ENCODE measurements around the gene SYNE3.

The SYNE3 gene

GRCh38 chr14:95531473-95531872, 15.0 kb upstream of the SYNE3 start:
- H3K4me3 ChIP-seq (replicated peaks; ENCODE audit: low read depth, low read length), result peak overlapping the region; percentile 93
- peak; percentile 56 for DNase-seq (ENCODE audit: extremely low read depth, low read depth)
- TF ChIP-seq CTCF (IDR thresholded peaks at IDR 0.05; ENCODE audit: low read depth, low read length, missing control alignments), result no peak

GRCh38 chr14:95530473-95531276, 14.2 kb upstream of the SYNE3 start:
- DNase-seq (ENCODE audit: extremely low read depth, low read depth), result no peak
- TF ChIP-seq CTCF (IDR thresholded peaks at IDR 0.05; ENCODE audit: low read depth, low read length, missing control alignments), result no peak

GRCh38 chr14:95529216-95529615, 12.8 kb upstream of the SYNE3 start:
- TF ChIP-seq CTCF (IDR thresholded peaks at IDR 0.05; ENCODE audit: low read depth, low read length, missing control alignments), result no peak
- no peak for DNase-seq (ENCODE audit: extremely low read depth, low read depth)
- no peak overlapping the region for H3K4me3 ChIP-seq (replicated peaks; ENCODE audit: low read depth, low read length)

More at GRCh38 chr14:95530473-95531276, 14.2 kb upstream of the SYNE3 start:
- peak overlapping the region; percentile 93; the same call in 1 of the 2 replicates for H3K4me3 ChIP-seq (replicated peaks; ENCODE audit: low read depth, low read length)

- H3K4me3 ChIP-seq (replicated peaks; ENCODE audit: low read depth, low read length), result no peak overlapping the region
- DNase-seq (ENCODE audit: extremely low read depth, low read depth), result no peak
- TF ChIP-seq CTCF (IDR thresholded peaks at IDR 0.05; ENCODE audit: low read depth, low read length, missing control alignments), result peak; percentile 80
Measured at GRCh38 chr14:95527387-95528002, 11.0 kb upstream of the SYNE3 start.

- no peak overlapping the region for H3K4me3 ChIP-seq (replicated peaks; ENCODE audit: low read depth, low read length)
- no peak for TF ChIP-seq CTCF (IDR thresholded peaks at IDR 0.05; ENCODE audit: low read depth, low read length, missing control alignments)
- DNase-seq (ENCODE audit: extremely low read depth, low read depth), result no peak
Measured at GRCh38 chr14:95526483-95527386, 10.3 kb upstream of the SYNE3 start.

- TF ChIP-seq CTCF (IDR thresholded peaks at IDR 0.05; ENCODE audit: low read depth, low read length, missing control alignments), result no peak
- no peak for DNase-seq (ENCODE audit: extremely low read depth, low read depth)
- H3K4me3 ChIP-seq (replicated peaks; ENCODE audit: low read depth, low read length), result no peak overlapping the region
Measured at GRCh38 chr14:95525999-95526398, 9.5 kb upstream of the SYNE3 start.

Measured in HFF-Myc (cell line).